ENCODE measurements around the gene HPF1. TPM values are rescaled to one million over a fixed set of nuclear protein-coding genes. Genes with fewer than 3 reads are reported as not detected.
A peak's percentile ranks its signal among the peaks of the same experiment; 100 is the strongest.

Gene HPF1
- total RNA-seq, 2 donors from 2014 or later = 33.4 to 50.5 TPM

DNA sequence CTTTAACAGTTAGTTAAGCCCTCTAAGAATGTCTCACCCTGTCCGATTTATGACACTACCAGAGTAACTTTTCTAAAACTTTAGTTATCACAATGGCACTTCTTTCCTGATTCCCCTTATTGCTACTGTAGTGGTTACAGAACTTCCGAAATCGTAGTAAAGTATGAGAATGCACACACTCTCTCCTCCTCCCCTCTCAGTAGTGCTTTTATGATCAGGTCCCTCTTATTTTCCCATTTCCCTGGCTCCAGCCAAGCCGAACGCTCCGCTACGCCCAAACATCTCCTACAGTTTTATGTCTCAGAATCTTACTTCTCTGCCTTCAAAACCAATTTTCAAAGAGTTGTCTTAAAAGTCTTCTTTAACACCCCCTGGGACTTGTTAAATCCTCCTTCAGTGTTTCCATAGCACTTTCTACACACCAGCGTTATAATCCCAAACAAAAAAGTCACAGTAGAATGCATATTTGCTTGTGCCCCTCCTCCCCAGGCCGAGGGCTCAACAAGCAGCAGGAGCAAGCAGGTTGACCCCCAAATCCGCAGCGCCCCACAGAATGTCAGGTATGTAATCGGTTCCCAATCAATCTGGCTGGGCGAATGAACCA lies 671 bp downstream of the HPF1 start:
- H3K4me3 Mint-ChIP-seq = peak overlapping the region; percentile 87
- Histone ChIP-seq H3K4me3 (ENCODE audit: low read length) (peak overlapping the region; percentile 100), H3K27me3 (ENCODE audit: control insufficient read depth, insufficient read depth, low read length, poor library complexity, severe bottlenecking) (no peaks in the 10 kb centered on the region), H3K9ac (ENCODE audit: extremely low read depth, low read length, poor library complexity, severe bottlenecking) (peak overlapping the region; percentile 75), H3K9me3 (ENCODE audit: control insufficient read depth, low read length) (no peaks in the 10 kb centered on the region), H3K4me1 (ENCODE audit: control insufficient read depth, insufficient read depth, low read length) (no peaks in the 10 kb centered on the region), H3K27ac (ENCODE audit: low read depth, low read length) (peak overlapping the region; percentile 1), H3K36me3 (ENCODE audit: control insufficient read depth, insufficient read depth, low read length) (peaks cover 10% of the 10 kb centered on the region)
- peaks cover 10% of the 10 kb centered on the region for H3K4me1 Mint-ChIP-seq
- TF ChIP-seq, protein P1, sequence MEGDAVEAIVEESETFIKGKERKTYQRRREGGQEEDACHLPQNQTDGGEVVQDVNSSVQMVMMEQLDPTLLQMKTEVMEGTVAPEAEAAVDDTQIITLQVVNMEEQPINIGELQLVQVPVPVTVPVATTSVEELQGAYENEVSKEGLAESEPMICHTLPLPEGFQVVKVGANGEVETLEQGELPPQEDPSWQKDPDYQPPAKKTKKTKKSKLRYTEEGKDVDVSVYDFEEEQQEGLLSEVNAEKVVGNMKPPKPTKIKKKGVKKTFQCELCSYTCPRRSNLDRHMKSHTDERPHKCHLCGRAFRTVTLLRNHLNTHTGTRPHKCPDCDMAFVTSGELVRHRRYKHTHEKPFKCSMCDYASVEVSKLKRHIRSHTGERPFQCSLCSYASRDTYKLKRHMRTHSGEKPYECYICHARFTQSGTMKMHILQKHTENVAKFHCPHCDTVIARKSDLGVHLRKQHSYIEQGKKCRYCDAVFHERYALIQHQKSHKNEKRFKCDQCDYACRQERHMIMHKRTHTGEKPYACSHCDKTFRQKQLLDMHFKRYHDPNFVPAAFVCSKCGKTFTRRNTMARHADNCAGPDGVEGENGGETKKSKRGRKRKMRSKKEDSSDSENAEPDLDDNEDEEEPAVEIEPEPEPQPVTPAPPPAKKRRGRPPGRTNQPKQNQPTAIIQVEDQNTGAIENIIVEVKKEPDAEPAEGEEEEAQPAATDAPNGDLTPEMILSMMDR (conservative IDR thresholded peaks at IDR 0.05) = no peak
- peaks cover 6% of the 10 kb centered on the region for H3K36me3 Mint-ChIP-seq (ENCODE audit: low read depth)
- WGBS, 2 experiments (ENCODE audit: insufficient coverage in 1 of 2, insufficient read length in 1 of 2) = 10 to 14% methylated on average over 6 to 13 of the region's 13 CpGs
- no peaks in the 10 kb centered on the region for H3K9me3 Mint-ChIP-seq
- H3K27me3 Mint-ChIP-seq (ENCODE audit: insufficient read depth) = peaks cover 14% of the 10 kb centered on the region
- H3K27ac Mint-ChIP-seq = peak overlapping the region; percentile 62
- no peak for DNase-seq

DNA sequence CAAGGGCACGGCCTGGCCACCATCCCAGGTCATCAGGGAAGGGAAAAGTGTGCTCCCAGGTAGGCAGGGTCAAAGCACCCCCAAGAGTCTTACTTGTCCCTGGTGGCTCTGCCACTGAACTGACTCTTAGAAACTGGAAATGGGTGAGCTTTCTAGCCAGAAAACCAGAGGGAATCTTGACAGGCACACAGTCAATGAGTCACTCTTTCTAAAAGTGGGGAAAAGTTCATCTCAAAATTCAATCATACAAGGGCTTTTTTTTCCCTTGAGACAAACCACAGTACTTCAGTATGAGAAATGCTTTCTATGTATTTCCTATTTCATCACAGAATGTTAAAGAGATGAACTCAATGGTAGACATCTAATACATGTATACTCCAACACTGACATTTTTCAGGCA lies 12.5 kb downstream of the HPF1 start:
- no peaks in the 10 kb centered on the region for H3K4me1 ChIP-seq (ENCODE audit: control insufficient read depth, insufficient read depth, low read length)
- Mint-ChIP-seq H3K9me3 (no peaks in the 10 kb centered on the region), H3K36me3 (ENCODE audit: low read depth) (peaks cover 6% of the 10 kb centered on the region), H3K4me3 (no peak overlapping the region), H3K4me1 (no peaks in the 10 kb centered on the region), H3K27me3 (ENCODE audit: insufficient read depth) (no peaks in the 10 kb centered on the region), H3K27ac (no peak overlapping the region)
- no peaks in the 10 kb centered on the region for H3K27me3 ChIP-seq (ENCODE audit: control insufficient read depth, insufficient read depth, low read length, poor library complexity, severe bottlenecking)
- no peak overlapping the region for H3K27ac ChIP-seq (ENCODE audit: low read depth, low read length)
- H3K9ac ChIP-seq (ENCODE audit: extremely low read depth, low read length, poor library complexity, severe bottlenecking) = no peak overlapping the region
- DNase-seq = no peak
- TF ChIP-seq, protein P1 (conservative IDR thresholded peaks at IDR 0.05) = no peak
- peaks cover 44% of the 10 kb centered on the region for H3K36me3 ChIP-seq (ENCODE audit: control insufficient read depth, insufficient read depth, low read length)
- no peaks in the 10 kb centered on the region for H3K9me3 ChIP-seq (ENCODE audit: control insufficient read depth, low read length)
- H3K4me3 ChIP-seq (ENCODE audit: low read length) = no peak overlapping the region
- WGBS, 2 experiments (ENCODE audit: insufficient coverage in 1 of 2, insufficient read length in 1 of 2) = 95% methylated on average over 1 of the region's 1 CpG; no CpG with 5 or more reads in 1 of the 2 experiments

DNA sequence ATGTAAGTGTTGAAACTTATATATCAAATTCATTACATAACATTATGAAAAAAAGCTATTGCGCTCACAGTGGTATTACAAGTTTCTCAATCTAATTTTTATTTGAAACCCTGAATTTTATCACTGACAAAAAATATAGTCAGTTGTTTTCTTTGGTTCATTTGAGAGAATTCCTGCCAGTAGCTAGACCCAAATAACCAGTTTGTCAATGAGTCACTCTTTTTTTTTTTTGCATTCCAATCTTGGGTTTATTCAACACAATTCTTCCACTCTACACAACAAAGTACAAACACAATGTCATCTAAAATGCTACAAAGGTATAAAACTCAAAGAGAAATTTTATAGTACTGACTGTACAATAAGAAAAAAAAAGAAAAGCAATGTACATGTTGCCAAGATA lies 13.1 kb downstream of the HPF1 start:
- H3K4me1 Mint-ChIP-seq = no peaks in the 10 kb centered on the region
- Histone ChIP-seq H3K4me1 (ENCODE audit: control insufficient read depth, insufficient read depth, low read length) (no peaks in the 10 kb centered on the region), H3K4me3 (ENCODE audit: low read length) (no peak overlapping the region), H3K27ac (ENCODE audit: low read depth, low read length) (no peak overlapping the region), H3K9me3 (ENCODE audit: control insufficient read depth, low read length) (no peaks in the 10 kb centered on the region), H3K9ac (ENCODE audit: extremely low read depth, low read length, poor library complexity, severe bottlenecking) (no peak overlapping the region), H3K27me3 (ENCODE audit: control insufficient read depth, insufficient read depth, low read length, poor library complexity, severe bottlenecking) (no peaks in the 10 kb centered on the region), H3K36me3 (ENCODE audit: control insufficient read depth, insufficient read depth, low read length) (peaks cover 42% of the 10 kb centered on the region)
- no peaks in the 10 kb centered on the region for H3K9me3 Mint-ChIP-seq
- H3K27ac Mint-ChIP-seq = no peak overlapping the region
- DNase-seq = no peak
- H3K4me3 Mint-ChIP-seq = no peak overlapping the region
- H3K36me3 Mint-ChIP-seq (ENCODE audit: low read depth) = no peaks in the 10 kb centered on the region
- 89% methylated on average over 1 of the region's 1 CpG; no CpG with 5 or more reads in 1 of the 2 experiments for WGBS, 2 experiments (ENCODE audit: insufficient coverage in 1 of 2, insufficient read length in 1 of 2)
- TF ChIP-seq, protein P1 (conservative IDR thresholded peaks at IDR 0.05) = no peak
- H3K27me3 Mint-ChIP-seq (ENCODE audit: insufficient read depth) = no peaks in the 10 kb centered on the region

Data from endodermal cell (in vitro differentiated cells).